Limb (tissue), 2 donors: ENCODE results near the gene ELOVL4.

ENCODE experiments used
- DNase-seq, 2 donors: peaks; one replicate each; pipeline ENCODE4 v3.0.0-alpha.2; 2016; ENCODE audit errors: extremely low spot score in 2 of 2

The ELOVL4 gene

DNA sequence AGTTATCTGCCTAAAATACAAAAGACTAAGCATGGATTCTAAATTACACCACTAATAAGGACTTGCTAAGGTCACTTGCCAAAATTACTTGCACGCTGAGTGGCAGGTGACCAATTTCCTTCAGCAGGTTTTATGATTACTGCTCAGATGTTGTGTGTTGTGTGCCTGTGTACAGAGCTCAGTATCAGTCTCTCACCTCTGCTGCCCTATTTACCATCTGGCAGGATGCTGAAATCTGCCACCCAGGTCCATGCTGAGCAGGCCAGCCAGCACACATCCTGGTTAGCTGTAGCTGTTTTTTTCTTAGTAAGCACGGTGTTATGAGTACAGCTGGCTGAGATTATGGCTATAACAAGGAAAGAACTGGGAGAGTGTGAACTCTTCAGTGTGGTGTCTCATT, 34.0 kb downstream of the ELOVL4 start:
- DNase-seq, result no peak

DNA sequence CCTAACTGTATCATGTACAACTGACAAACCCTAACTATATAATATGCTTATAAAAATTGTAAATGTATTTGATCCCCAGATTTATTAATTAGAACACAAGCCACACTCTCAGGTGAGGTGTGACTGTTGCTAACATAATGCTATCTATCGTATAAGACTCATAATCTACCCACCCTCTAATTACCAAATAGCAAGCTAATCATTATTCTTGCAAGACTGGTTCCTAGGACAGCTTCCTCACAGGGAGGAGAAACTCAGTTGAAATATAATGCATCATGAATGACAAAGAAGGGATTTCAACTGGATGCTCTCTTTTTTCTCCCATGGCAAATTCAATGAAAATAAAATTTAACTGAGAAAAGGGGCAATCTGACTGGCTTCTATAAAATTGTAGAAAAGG, 35.4 kb downstream of the ELOVL4 start:
- DNase-seq, result no peak

- DNase-seq, result no peak
These were observed 37.8 kb downstream of the ELOVL4 start for GRCh38 chr6:79909517-79909916.

DNA sequence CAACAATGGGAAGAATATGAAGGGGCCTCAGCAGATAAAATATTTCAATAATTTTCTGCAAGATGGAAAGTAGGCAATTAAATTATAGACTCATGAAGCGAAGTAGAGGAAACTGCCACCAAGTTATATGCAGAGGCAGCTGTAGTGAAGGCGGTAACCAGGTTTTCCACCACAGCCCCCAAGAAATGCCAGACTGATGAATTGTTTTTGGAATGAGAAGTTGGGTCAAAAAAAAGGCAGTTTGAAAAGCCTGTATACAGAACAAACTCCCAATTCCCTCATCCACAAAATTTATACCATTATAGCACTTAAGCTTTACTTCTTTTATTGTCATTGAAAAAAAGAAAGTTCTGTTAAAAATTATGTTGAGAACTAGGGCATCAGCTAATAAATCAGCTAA, 45.3 kb downstream of the ELOVL4 start:
- DNase-seq, result no peak

GRCh38 chr6:79898076-79898475, 49.3 kb downstream of the ELOVL4 start:
- DNase-seq, result no peak

DNA sequence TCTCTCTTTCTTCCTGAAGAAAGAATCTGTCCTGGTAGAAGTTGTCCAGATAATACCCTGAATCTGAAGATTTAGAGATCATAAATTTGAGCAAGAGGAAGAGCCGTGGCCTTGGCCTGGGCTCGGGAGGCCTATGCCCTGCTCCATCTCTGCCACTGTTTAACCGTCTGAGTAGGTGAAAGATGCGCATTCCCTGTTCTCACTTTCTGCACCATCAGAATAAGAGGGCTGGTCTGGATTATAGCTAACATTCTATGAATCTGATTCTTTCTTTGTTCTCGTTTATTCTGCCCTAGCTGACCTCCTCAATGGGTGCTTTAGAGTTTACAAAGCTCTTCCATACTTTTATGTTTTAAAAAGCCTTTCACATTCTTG, 51.3 kb downstream of the ELOVL4 start:
- DNase-seq, result no peak

DNA sequence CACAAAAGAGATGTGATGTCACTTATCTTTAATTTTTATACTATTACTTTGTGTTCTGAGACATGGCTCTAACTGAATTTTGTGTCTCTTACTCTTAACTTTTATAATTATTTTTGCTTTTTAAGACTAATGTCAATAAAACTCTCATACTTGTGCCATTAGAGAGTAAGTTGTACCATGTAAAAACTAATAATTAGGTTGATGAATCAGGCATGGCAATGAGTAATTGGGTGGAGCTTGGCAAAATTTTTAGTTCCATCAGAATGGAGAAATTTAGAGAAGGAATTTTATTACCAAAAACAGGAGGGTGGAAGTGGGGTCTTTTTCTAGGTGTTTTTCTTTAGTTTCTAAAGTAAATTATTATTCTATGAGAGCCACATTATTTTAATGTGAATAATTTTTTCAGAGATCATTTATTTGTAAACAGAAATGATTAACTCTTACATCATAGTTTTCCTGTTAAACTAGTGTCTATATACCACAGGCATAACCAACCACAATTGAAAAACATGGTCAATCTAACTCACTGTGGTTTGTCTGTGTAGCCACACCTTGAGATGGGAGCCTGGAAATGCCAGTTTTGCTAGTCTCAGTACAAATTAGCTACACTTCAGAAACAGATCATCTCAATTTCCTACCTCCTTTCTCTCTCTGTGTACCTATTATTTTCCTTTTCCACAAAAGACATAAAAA, 51.8 kb downstream of the ELOVL4 start:
- no peak for DNase-seq

GRCh38 chr6:79894939-79895338, 52.4 kb downstream of the ELOVL4 start:
- DNase-seq, result no peak

GRCh38 chr6:79888587-79888986, 58.8 kb downstream of the ELOVL4 start:
- no peak for DNase-seq

GRCh38 chr6:79878142-79878748, 69.1 kb downstream of the ELOVL4 start:
- DNase-seq, result no peak

DNA sequence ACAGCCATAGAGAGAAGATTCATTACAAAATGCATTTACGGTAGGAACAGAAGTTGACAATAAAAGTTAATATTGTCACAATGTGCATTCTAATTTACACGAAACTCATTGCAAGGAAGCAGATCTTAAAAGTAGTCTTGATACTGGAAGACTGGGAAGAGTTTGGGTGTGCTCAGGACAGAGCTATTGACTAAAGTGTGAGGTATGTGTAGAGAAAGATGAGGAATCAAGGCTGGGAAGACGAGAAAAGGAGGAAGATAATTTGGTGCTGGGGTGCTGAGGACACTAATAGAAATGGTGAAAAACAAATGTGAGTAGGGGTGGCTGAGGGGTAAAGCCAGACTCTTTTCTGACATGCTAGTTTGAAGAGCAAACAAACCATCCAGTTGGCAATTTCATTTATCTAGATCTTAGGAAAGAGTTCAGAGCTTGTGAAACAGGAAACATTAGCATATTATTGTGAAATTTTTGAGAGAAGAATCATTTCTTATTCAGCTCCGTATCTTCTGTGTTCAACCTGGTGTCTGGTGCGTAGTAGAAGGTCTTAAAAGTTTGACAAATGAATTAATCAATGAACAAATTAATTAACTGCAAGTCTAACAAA, 72.7 kb downstream of the ELOVL4 start:
- DNase-seq, result no peak

- DNase-seq, result no peak
These were observed 74.4 kb downstream of the ELOVL4 start for GRCh38 chr6:79872986-79873385.

DNA sequence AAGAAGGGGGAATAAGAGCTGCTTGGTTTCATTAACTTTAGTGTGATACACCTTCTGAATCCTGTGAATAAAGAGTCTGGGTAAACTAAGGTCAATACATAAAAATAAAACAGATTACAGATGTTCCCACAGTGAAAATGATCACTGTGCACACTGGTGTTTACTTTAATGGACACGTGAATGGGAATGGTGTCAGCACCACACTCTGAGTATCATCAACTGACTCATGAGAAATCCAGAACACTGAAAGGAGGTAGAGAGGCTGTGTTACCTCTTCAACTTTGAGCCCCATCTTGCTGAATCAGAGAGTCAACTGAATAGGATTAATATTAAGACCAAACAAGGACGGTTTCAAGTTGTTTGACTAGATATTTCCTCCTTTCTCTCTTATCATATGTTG, 75.0 kb downstream of the ELOVL4 start:
- DNase-seq, result no peak

DNA sequence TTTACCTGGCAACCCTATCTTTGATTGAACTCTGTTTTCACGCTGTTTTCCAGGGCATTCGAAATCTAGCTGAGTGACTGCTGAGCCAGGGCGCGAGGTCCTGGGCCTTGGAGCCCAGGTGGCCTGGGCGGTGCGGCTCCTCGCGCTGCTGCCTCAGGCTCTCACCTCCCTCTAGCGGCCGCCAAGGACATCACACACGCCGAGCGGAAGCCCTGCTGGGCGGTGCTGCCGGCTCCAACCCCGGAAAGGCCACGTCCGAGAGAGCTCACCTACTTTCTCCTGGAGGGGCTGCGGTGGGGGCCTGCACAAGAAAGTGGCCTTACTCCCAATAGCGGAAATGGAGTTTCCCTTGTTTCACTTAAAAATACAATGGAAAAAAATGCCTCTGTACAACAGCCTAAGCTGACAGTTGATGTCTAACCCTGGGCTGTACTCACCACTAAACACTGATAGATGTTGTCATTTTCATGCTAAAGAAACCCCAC, 77.7 kb downstream of the ELOVL4 start:
- DNase-seq, result peak; percentile 75 to 84

GRCh38 chr6:79869184-79869583, 78.2 kb downstream of the ELOVL4 start:
- no peak for DNase-seq

DNA sequence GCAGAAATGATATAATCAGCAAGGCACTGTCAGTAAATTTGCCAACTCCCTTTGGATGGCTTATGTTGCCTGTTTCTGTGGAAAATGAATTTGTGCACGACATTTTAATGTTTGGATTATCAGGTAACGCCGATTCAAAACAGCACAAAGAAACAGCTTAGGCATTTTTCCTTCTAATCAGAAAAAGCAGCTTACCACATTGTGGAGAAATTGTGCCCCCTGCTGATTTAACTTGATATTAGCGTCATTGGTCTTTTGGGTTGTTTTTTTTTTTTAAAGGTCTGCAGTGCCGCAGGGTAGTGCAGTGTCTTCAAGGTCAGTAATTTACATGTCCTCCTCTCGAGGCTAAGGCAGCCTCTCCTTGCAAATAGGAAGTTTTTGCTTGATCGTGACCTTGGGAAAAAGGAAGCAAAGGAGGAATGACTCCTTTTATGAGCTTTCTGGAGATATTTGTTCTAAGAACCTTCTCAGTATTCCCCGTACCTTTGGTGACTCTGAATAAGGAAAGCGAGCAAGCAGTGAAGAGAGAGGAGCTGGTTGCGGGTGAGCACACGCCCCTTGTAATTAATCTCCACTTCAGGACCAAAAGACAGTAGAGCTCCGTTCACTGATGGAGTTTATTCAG, 79.1 kb downstream of the ELOVL4 start:
- peak in 1 of 2 donors; percentile 61 for DNase-seq
